Ovary (tissue), 9 donors: ENCODE measurements around the gene HEMGN. TPM values are rescaled to one million over a fixed set of nuclear protein-coding genes. Genes with fewer than 3 reads are reported as not detected.
"Not testable (repeated sequence)": the region's sequence is repeated elsewhere in the genome, so short reads cannot be mapped to it uniquely, and the experiment has no call there.

Experiments used
- DNase-seq, 5 donors: peaks; one replicate each; pipeline ENCODE4 v3.0.0-alpha.2; 2019 to 2020
- H3K27ac ChIP-seq, 2 donors: fragments of 200-600 bp; one replicate each; pipeline versions ENCODE4 v1.5.1 to v1.8.0; 2019 to 2022
- H3K27me3 ChIP-seq: fragments of 200-600 bp; one replicate; pipeline ENCODE4 v1.8.0; 2022
- H3K36me3 ChIP-seq: fragments of 200-600 bp; sonication (generic); one replicate; pipeline ENCODE4 v1.5.1; 2019
- H3K4me1 ChIP-seq: one replicate; pipeline ENCODE4 v1.8.1; 2013; ENCODE audit warnings: mild to moderate bottlenecking, moderate library complexity; ENCODE audit not compliant: insufficient read depth
- H3K4me3 ChIP-seq: fragments of 200-600 bp; sonication (generic); one replicate; pipeline ENCODE4 v1.5.1; 2017
- H3K9me3 ChIP-seq, 2 donors: fragments of 200-600 bp in 1 of 2; sonication (generic) in 1 of 2; one replicate each; pipeline versions ENCODE4 v1.5.1 to v1.8.1; 2013 to 2019; ENCODE audit warnings: mild to moderate bottlenecking in 1 of 2, moderate library complexity in 1 of 2
- EP300 ChIP-seq: sonication (generic); formaldehyde crosslinking; IDR thresholded peaks from one replicate; pipeline ENCODE4 v1.6.1; 2017; ENCODE audit warnings: antibody characterized with exemption
- POLR2A ChIP-seq: fragments of 450-650 bp; IDR thresholded peaks from one replicate; pipeline ENCODE4 v1.6.1; 2017; ENCODE audit warnings: antibody characterized with exemption, mild to moderate bottlenecking, moderate library complexity
- WGBS, 3 donors: extraction: QIAGEN DNeasy Blood & Tissue Kit in 1 of 3; methylation state at CpG; one replicate each; pipeline versions ENCODE4 v1.1.5 to v1.1.7; 2013 to 2017; 5-methylcytosine and 5-hydroxymethylcytosine counted together
- intact Hi-C, 4 donors: fragments of 100-400 bp; cut with DNase I; formaldehyde crosslinking; loops; one replicate each; pipeline versions ENCODE4 v1.11.0 to v1.15.1; 2022 to 2023
- polyA plus RNA-seq, 2 donors: library from polyadenylated mRNA; stranded (reverse); fragments of 200-250 nt in 1 of 2; fragments of 350-450 nt in 1 of 2; fragmentation: Illumina TruSeq in 1 of 2; extraction: RNeasy Lipid Tissue Mini Kit (QIAGEN cat#74804) in 1 of 2; gene quantifications; one replicate each; pipeline ENCODE4 v1.2.3, GENCODE V29; 2013 to 2014
- total RNA-seq, 7 donors: library from RNA; depleted of rRNA in 2 of 7; stranded (reverse); fragments of >200 nt in 2 of 7; fragmentation: NEBNext Ultra II Directional in 3 of 7; extraction: Animal tissue kit (Norgen Biotek cat#: 25700) in 3 of 7; gene quantifications; one replicate each; pipeline versions ENCODE4 v1.1.0 to v1.2.4, GENCODE V29; 2016 to 2023
- TF ChIP-seq, protein P1 (sequence below), 3 donors: fragments of 450-650 bp in 2 of 3; fragments of 200-600 bp in 1 of 3; IDR thresholded peaks; one replicate each; pipeline versions ENCODE4 v1.5.1 to v1.8.0; 2016 to 2022; ENCODE audit warnings: antibody characterized with exemption in 3 of 3, mild to moderate bottlenecking in 1 of 3
- donor health status: DM: no; HTN: no; CAD: no; lungs with moderate emphysema.
- donor health status: DM: no; HTN: no; CAD: no.
- donor health status: Bipolar disorder and iron deficiency.
- donor health status: DM: yes; HTN: yes; CAD: no.
- donor health status: DM: no; HTN: no; CAD: no.
- donor health status: DM: yes; HTN: yes; CAD: no.

Gene HEMGN
- total and polyA plus RNA-seq, 9 donors: 0.10 to 0.53 TPM; not detected in 7

- no peak for DNase-seq
Measured at GRCh38 chr9:97980918-97981845, 43.2 kb upstream of the HEMGN start.

GRCh38 chr9:97980479-97980803, 42.5 kb upstream of the HEMGN start:
- peaks cover 2% of the 10 kb centered on the region for H3K4me1 ChIP-seq
- H3K9me3 ChIP-seq: no peaks in the 10 kb centered on the region
- 66 to 81% (median 76%) methylated on average over 4 of the region's 4 CpGs for WGBS, 3 donors
- H3K27me3 ChIP-seq: no peaks in the 10 kb centered on the region
- no peak overlapping the region for H3K27ac ChIP-seq
- no peak for DNase-seq
- no peaks in the 10 kb centered on the region for H3K36me3 ChIP-seq
- no peak for TF ChIP-seq EP300
- TF ChIP-seq, protein P1, sequence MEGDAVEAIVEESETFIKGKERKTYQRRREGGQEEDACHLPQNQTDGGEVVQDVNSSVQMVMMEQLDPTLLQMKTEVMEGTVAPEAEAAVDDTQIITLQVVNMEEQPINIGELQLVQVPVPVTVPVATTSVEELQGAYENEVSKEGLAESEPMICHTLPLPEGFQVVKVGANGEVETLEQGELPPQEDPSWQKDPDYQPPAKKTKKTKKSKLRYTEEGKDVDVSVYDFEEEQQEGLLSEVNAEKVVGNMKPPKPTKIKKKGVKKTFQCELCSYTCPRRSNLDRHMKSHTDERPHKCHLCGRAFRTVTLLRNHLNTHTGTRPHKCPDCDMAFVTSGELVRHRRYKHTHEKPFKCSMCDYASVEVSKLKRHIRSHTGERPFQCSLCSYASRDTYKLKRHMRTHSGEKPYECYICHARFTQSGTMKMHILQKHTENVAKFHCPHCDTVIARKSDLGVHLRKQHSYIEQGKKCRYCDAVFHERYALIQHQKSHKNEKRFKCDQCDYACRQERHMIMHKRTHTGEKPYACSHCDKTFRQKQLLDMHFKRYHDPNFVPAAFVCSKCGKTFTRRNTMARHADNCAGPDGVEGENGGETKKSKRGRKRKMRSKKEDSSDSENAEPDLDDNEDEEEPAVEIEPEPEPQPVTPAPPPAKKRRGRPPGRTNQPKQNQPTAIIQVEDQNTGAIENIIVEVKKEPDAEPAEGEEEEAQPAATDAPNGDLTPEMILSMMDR (IDR thresholded peaks at IDR 0.05): no peak
- no peak for TF ChIP-seq POLR2A
- intact Hi-C loops: loop anchor here in 2 of 4 donors (5.0 to 10.0 kb wide), 3 partner anchors 56 to 277 kb away; partner anchors contain the start of genes TRMO (in 2 of the 2) and TBC1D2 (in 1 of the 2)
- H3K4me3 ChIP-seq: no peak overlapping the region

More at GRCh38 chr9:97980918-97981845, 43.2 kb upstream of the HEMGN start:
- Histone ChIP-seq H3K27me3 (no peaks in the 10 kb centered on the region), H3K9me3 (no peaks in the 10 kb centered on the region), H3K4me1 (peaks cover 2% of the 10 kb centered on the region), H3K4me3 (no peak overlapping the region), H3K36me3 (no peaks in the 10 kb centered on the region), H3K27ac (no peak overlapping the region)
- 74 to 83% (median 82%) methylated on average over 10 of the region's 10 CpGs for WGBS, 3 donors
- TF ChIP-seq POLR2A (no peak), EP300 (no peak)
- TF ChIP-seq, protein P1 (IDR thresholded peaks at IDR 0.05): no peak
- intact Hi-C loops: loop anchor here in 2 of 4 donors (5.0 to 10.0 kb wide), 3 partner anchors 56 to 276 kb away; partner anchors contain the start of genes TRMO (in 2 of the 2) and TBC1D2 (in 1 of the 2)

DNA sequence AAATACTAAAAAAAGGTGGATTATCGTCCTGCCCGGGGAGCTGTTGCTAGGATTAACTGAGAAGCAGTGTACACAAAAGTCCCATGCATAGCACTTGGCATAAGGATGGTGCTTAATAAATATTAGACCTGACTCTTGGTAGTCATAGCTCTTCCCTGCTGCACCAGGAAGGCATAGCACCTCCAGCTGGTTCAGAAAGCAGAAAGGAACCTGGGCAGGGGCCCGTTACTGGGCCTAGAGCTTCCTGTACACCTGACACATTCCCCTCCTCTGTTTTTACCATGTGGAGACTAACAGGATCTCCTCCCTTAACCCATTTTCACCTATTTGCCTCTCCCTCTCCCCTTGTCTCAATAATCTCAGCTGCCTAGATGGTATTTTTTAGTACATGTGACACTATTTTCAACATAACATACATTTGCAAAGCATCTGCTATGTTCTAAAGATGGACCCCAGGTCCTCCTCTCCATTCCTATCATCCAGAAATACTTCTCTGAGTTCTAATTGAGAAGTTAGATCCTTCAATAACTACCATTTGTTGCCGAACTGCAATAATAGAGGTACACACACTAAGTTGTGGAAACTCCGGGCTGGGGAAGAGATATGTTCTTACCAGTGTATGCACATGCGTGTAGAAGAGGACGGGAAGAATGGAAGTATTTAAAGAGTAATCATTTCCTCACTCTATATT, 42.0 kb upstream of the HEMGN start:
- TF ChIP-seq POLR2A (no peak), EP300 (no peak)
- TF ChIP-seq, protein P1 (IDR thresholded peaks at IDR 0.05): no peak
- DNase-seq: no peak
- Histone ChIP-seq H3K9me3 (peaks cover 0 to 1% of the 10 kb centered on the region in 2 donors), H3K27ac (no peak overlapping the region), H3K4me1 (no peaks in the 10 kb centered on the region), H3K27me3 (no peaks in the 10 kb centered on the region), H3K4me3 (no peak overlapping the region), H3K36me3 (no peaks in the 10 kb centered on the region)
- 83 to 87% (median 84%) methylated on average over 7 of the region's 7 CpGs for WGBS, 3 donors
- intact Hi-C loops: loop anchor here in 3 of 4 donors (5.0 to 10.0 kb wide), 4 partner anchors 55 to 277 kb away; partner anchors contain the start of genes TRMO (in 2 of the 3) and TBC1D2 (in 1 of the 3)

- H3K27me3 ChIP-seq: no peaks in the 10 kb centered on the region
- intact Hi-C loops: loop anchor here in 1 of 4 donors (10.0 kb wide), 1 partner anchor 56 kb away; no protein-coding TSS in a partner anchor
- no peaks in the 10 kb centered on the region for H3K4me1 ChIP-seq
- 67 to 75% (median 71%) methylated on average over 3 of the region's 3 CpGs for WGBS, 3 donors
- no peak overlapping the region for H3K27ac ChIP-seq
- TF ChIP-seq, protein P1 (IDR thresholded peaks at IDR 0.05): no peak
- no peak for DNase-seq
- no peak overlapping the region for H3K4me3 ChIP-seq
- H3K9me3 ChIP-seq: peaks cover 0 to 4% of the 10 kb centered on the region in 2 donors
- no peaks in the 10 kb centered on the region for H3K36me3 ChIP-seq
Measured at GRCh38 chr9:97978371-97979130, 40.6 kb upstream of the HEMGN start.

DNA sequence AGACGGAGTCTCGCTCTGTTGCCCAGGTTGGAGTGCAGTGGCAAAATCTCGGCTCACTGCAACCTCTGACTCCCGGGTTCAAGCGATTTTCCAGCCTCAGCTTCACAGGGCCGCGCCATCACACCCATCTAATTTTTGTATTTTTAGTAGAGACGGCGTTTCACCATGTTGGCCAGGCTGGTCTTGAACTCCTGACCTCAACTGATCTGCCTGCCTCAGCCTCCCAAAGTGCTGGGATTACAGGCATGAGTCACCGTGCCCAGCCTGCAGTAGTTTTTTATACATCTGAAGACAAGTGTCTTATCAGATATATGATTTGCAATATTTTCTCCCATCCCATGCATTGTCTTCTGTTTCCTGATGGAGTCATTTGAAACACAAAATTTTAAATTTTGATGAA, 38.7 kb upstream of the HEMGN start:
- not testable (repeated sequence) for H3K27ac ChIP-seq, H3K9me3 ChIP-seq, H3K4me3 ChIP-seq, H3K4me1 ChIP-seq, H3K27me3 ChIP-seq, H3K36me3 ChIP-seq, DNase-seq
- intact Hi-C loops: loop anchor here in 1 of 4 donors (10.0 kb wide), 1 partner anchor 58 kb away; no protein-coding TSS in a partner anchor
- WGBS, 3 donors: 89 to 93% (median 89%) methylated on average over 10 of the region's 10 CpGs
